H7 (cell line): ENCODE measurements around the gene FDXR. TPM values are rescaled to one million over a fixed set of nuclear protein-coding genes. Genes with fewer than 3 reads are reported as not detected.
"Not testable (repeated sequence)": the region's sequence is repeated elsewhere in the genome, so short reads cannot be mapped to it uniquely, and the experiment has no call there.

Source experiments
- DNase-seq: peaks from one replicate; pipeline ENCODE4 v3.0.0; 2012
- H3K27me3 ChIP-seq: 2 replicates; pipeline ENCODE4 v1.6.0; 2011; ENCODE audit warnings: mild to moderate bottlenecking, low read length; ENCODE audit not compliant: control insufficient read depth, insufficient read depth
- H3K36me3 ChIP-seq: replicated peaks from 2 replicates; pipeline ENCODE4 v1.5.1; 2011; ENCODE audit warnings: low read length; ENCODE audit not compliant: control insufficient read depth, insufficient read depth
- H3K4me3 ChIP-seq: 2 replicates; pipeline ENCODE4 v1.5.1; 2011; ENCODE audit warnings: low read depth, mild to moderate bottlenecking, control low read depth, low read length, moderate library complexity; ENCODE audit not compliant: insufficient read depth
- total RNA-seq: library from RNA; depleted of rRNA; stranded (reverse); fragments of >200 nt; shearing (Covaris generic); gene quantifications from 2 replicates; pipeline ENCODE4 v1.2.3, GENCODE V29; 2014

FDXR gene
- total RNA-seq, 1 experiment from 2014 or later, result 9.7 TPM

GRCh38 chr17:74906214-74906793, 33.5 kb upstream of the FDXR start:
- not testable (repeated sequence) for H3K27me3 ChIP-seq

GRCh38 chr17:74904687-74905409, 32.1 kb upstream of the FDXR start:
- peaks cover 2% of the 10 kb centered on the region for H3K27me3 ChIP-seq
- DNase-seq, result no peak
- H3K4me3 ChIP-seq, result no peak overlapping the region
- H3K36me3 ChIP-seq, result no peaks in the 10 kb centered on the region

More at GRCh38 chr17:74906214-74906793, 33.5 kb upstream of the FDXR start:
- not testable (repeated sequence) for DNase-seq, H3K36me3 ChIP-seq, H3K4me3 ChIP-seq

GRCh38 chr17:74903671-74904070, 30.9 kb upstream of the FDXR start:
- Histone ChIP-seq H3K4me3 (no peak overlapping the region), H3K36me3 (no peaks in the 10 kb centered on the region), H3K27me3 (peaks cover 2% of the 10 kb centered on the region)
- DNase-seq, result no peak

- H3K36me3 ChIP-seq, result no peaks in the 10 kb centered on the region
- H3K4me3 ChIP-seq, result no peak overlapping the region
- DNase-seq, result no peak
- peaks cover 2% of the 10 kb centered on the region for H3K27me3 ChIP-seq
These were observed 30.2 kb upstream of the FDXR start for GRCh38 chr17:74903034-74903433.

GRCh38 chr17:74901353-74902135, 28.8 kb upstream of the FDXR start:
- DNase-seq, result no peak
- H3K4me3 ChIP-seq, result no peak overlapping the region
- H3K27me3 ChIP-seq, result peaks cover 2% of the 10 kb centered on the region
- no peaks in the 10 kb centered on the region for H3K36me3 ChIP-seq

GRCh38 chr17:74900208-74900607, 27.4 kb upstream of the FDXR start:
- Histone ChIP-seq H3K4me3 (no peak overlapping the region), H3K27me3 (peaks cover 8% of the 10 kb centered on the region), H3K36me3 (no peaks in the 10 kb centered on the region)
- DNase-seq, result no peak

GRCh38 chr17:74898376-74898946, 25.7 kb upstream of the FDXR start:
- Histone ChIP-seq H3K4me3 (no peak overlapping the region), H3K36me3 (no peaks in the 10 kb centered on the region), H3K27me3 (peaks cover 26% of the 10 kb centered on the region)
- no peak for DNase-seq

- Histone ChIP-seq H3K4me3 (peak overlapping the region; percentile 53), H3K27me3 (peaks cover 46% of the 10 kb centered on the region), H3K36me3 (no peaks in the 10 kb centered on the region)
- no peak for DNase-seq
These were observed 21.3 kb upstream of the FDXR start for GRCh38 chr17:74893936-74894671.

GRCh38 chr17:74892974-74893911, 20.4 kb upstream of the FDXR start, which contains the start of gene FADS6:
FADS6 (minus strand) TSS chr17:74893633; CDS start chr17:74893595, 38 bp downstream.
- no peaks in the 10 kb centered on the region for H3K36me3 ChIP-seq
- peak; percentile 86 for DNase-seq
- H3K4me3 ChIP-seq, result peak within 1 kb of the TSS; percentile 53
- peaks cover 49% of the 10 kb centered on the region for H3K27me3 ChIP-seq

GRCh38 chr17:74892013-74892841, 19.4 kb upstream of the FDXR start:
- no peaks in the 10 kb centered on the region for H3K36me3 ChIP-seq
- no peak overlapping the region for H3K4me3 ChIP-seq
- H3K27me3 ChIP-seq, result peaks cover 49% of the 10 kb centered on the region
- peak; percentile 66 for DNase-seq

- Histone ChIP-seq H3K27me3 (peaks cover 44% of the 10 kb centered on the region), H3K36me3 (no peaks in the 10 kb centered on the region), H3K4me3 (no peak overlapping the region)
- DNase-seq, result no peak
These were observed 17.8 kb upstream of the FDXR start for GRCh38 chr17:74890554-74890953.

GRCh38 chr17:74888469-74888868, 15.7 kb upstream of the FDXR start:
- Histone ChIP-seq H3K27me3 (peaks cover 26% of the 10 kb centered on the region), H3K4me3 (no peak overlapping the region), H3K36me3 (no peaks in the 10 kb centered on the region)
- DNase-seq, result no peak
